Fibroblast of mammary gland (primary cell): ENCODE data around the gene HYAL3.
"Not testable (repeated sequence)": the region's sequence is repeated elsewhere in the genome, so short reads cannot be mapped to it uniquely, and the experiment has no call there.

ENCODE experiments used
- DNase-seq: peaks from one replicate; pipeline ENCODE4 v3.0.0-alpha.2; 2010; ENCODE audit warnings: low read depth
- H3K4me3 ChIP-seq: 2 replicates; pipeline ENCODE4 v1.5.1; 2011; ENCODE audit warnings: low read depth, mild to moderate bottlenecking, low read length, moderate library complexity; ENCODE audit not compliant: control insufficient read depth
- TF ChIP-seq, protein P1 (sequence below): conservative IDR thresholded peaks from 2 replicates; pipeline ENCODE4 v1.5.1; 2011; ENCODE audit warnings: low read depth, low read length, inconsistent platforms; ENCODE audit not compliant: control insufficient read depth, insufficient read depth

Gene HYAL3

DNA sequence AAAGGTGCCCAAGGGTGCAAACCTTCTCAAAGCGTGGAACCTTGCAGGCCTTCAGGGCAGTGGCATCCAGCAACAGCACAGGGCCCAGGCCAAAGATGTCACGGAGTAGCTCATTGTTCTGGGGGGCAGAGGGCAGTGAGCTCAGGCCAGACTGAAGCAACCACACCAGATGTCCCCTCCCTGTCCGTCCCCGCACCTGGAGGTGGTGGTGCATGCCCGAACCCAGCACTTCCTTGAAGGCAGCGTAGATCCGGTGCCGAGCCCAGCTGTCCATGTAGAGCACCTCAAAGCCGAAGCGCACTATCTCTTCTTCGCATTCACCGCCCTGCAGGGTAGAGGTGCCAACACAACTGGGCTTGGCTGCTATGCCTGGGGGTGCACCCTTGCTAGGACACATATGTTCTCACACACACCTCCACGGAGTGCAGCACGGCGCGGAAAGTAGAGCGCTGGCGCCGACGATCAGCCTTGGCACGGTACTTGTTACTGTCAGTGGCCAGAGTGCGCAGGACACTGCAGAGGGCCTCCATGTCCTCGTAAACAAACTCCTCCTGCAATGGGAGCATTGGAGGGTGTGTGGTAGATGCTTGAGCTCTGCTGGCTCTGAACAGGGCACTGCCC lies 10.7 kb downstream of the HYAL3 start:
- H3K4me3 ChIP-seq: no peak overlapping the region
- no peak for DNase-seq
- TF ChIP-seq, protein P1, sequence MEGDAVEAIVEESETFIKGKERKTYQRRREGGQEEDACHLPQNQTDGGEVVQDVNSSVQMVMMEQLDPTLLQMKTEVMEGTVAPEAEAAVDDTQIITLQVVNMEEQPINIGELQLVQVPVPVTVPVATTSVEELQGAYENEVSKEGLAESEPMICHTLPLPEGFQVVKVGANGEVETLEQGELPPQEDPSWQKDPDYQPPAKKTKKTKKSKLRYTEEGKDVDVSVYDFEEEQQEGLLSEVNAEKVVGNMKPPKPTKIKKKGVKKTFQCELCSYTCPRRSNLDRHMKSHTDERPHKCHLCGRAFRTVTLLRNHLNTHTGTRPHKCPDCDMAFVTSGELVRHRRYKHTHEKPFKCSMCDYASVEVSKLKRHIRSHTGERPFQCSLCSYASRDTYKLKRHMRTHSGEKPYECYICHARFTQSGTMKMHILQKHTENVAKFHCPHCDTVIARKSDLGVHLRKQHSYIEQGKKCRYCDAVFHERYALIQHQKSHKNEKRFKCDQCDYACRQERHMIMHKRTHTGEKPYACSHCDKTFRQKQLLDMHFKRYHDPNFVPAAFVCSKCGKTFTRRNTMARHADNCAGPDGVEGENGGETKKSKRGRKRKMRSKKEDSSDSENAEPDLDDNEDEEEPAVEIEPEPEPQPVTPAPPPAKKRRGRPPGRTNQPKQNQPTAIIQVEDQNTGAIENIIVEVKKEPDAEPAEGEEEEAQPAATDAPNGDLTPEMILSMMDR: no peak

- DNase-seq: no peak
- TF ChIP-seq, protein P1: no peak
These were observed 11.9 kb downstream of the HYAL3 start for GRCh38 chr3:50287262-50287661.

DNA sequence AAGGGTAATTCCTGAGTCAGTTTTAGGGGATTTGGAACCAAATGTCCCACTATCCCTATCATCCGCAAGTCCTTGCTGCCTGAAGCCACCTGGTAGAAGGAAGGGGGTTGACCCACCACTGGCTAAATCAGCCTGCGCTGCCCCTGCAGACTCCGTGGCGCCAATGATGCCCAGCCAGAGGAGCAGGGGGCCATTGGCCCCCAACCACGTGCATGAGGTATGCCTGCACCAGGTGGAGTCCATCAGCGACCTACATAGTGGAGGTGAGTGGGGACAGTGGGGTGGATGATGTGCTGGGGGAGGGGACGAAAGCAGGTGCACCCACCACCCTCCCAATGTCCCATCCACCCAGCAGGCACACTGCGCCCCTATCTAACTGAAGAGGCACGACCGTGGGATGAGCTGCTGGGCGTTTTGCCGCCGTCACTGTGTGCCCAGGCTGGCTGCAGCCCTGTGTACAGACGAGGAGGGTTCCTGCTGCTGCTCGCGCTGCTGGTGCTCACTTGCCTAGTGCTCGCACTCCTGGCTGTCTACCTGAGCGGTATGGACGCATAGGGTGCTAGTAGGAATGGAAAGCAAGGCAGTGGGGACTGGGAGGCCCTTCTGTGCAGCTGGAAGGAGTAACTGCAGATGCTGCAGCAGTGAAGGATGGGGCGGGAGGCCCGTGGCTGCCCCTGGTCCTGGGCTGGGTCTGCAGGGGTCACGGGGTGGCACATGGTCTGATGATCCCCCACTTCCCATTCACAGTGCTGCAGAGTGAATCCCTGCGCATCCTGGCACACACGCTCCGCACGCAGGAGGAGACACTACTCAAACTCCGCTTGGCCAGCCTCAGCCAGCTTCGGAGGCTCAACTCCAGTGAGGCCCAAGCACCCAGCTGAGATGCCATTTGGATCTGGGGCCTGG lies 12.6 kb downstream of the HYAL3 start:
- no peak overlapping the region for H3K4me3 ChIP-seq
- TF ChIP-seq, protein P1: no peak
- no peak for DNase-seq

More at GRCh38 chr3:50287262-50287661, 11.9 kb downstream of the HYAL3 start:
- H3K4me3 ChIP-seq: no peak overlapping the region

DNA sequence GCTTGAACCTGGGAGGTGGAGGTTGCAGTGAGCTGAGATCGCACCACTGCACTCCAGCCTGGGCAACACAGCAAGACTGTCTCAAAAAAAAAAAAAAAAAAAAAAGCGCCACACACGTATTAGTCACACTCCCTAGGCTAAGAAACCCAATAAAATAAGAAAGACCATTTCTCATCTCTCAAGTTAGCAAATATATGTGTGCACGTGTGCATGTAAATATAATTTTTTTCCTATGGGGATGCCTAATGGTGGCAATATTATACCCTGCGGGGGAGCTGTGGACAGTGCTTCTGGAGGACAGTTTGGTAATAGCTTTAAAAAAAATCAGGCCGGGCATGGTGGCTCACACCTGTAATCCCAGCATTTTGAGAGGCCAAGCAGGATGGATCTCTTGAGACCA lies 15.1 kb downstream of the HYAL3 start:
- DNase-seq, H3K4me3 ChIP-seq: not testable (repeated sequence)

DNA sequence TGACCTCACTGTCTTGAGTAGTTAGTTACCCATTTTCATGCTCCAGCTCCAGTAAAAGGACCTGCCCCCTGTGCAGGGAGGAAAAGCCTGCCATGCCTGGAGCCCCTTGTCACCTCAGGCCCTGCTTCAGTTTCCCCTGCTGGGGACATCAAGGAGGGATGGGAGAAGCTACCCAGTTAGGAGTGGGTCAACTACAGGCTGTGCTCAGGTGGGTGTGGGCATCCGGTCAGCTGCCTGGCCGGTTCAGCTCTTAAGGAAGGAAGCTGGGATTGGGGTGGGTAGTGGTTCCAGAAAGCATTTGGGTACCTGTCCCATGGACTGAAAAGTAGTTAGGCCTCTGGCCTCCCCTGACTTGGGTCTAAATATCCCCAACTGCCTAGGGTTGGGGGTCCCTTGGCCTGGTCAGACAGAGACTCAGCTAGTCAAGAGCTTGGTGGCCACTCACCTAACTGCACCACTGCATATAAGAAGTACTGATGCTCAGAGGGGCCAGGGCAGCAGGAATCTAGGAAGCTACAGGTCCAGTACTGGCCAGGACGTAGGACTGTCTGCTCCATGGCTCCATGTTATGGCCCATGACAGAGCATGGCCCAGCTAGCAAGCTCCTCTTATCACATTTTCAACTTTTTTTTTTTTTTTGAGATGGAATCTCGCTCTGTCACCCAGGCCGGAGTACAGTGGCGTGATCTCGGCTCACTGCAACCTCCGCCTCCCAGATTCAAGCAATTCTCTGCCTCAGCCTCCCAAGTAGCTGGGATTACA lies 19.8 kb downstream of the HYAL3 start:
- DNase-seq: no peak
- TF ChIP-seq, protein P1: no peak
- no peak overlapping the region for H3K4me3 ChIP-seq

DNA sequence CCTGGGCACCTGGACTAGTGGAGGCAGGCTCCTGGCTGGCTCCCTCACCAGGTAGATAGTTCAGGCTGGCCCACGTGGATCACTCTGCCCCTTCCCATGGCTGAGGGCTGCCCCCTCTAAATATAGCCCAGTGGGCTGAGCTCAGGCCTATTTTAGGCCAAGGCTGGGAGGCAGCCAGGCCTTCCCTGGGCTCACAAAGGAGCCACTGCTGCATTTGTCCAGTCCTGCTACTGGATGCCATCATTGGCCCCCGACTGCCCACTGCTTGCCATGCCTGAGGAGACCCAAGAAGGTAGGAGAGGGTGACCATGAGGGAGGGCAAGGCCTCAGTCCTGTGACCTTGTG lies 20.4 kb downstream of the HYAL3 start, which contains the start of gene LSMEM2:
Gene LSMEM2 (plus strand): TSS at position 208 of the 345 bp plus-strand sequence. CDS start 27 bp downstream, at position 235.
- TF ChIP-seq, protein P1: no peak
- no peak within 1 kb of the TSS for H3K4me3 ChIP-seq
- DNase-seq: no peak
